ENCODE results near the gene OR2J3. TPM values are rescaled to one million over a fixed set of nuclear protein-coding genes. Genes with fewer than 3 reads are reported as not detected.
A peak's percentile ranks its signal among the peaks of the same experiment; 100 is the strongest.

The OR2J3 gene
- total RNA-seq, result not detected

- DNase-seq, result no peak
- Histone ChIP-seq H3K36me3 (no peaks in the 10 kb centered on the region), H3K9me3 (no peaks in the 10 kb centered on the region), H3K27me3 (no peaks in the 10 kb centered on the region), H3K4me3 (no peak within 1 kb of the TSS), H3K27ac (no peak within 1 kb of the TSS), H3K4me1 (no peaks in the 10 kb centered on the region)
- TF ChIP-seq POLR2A (IDR thresholded peaks at IDR 0.05), result no peak
- TF ChIP-seq, protein P1, sequence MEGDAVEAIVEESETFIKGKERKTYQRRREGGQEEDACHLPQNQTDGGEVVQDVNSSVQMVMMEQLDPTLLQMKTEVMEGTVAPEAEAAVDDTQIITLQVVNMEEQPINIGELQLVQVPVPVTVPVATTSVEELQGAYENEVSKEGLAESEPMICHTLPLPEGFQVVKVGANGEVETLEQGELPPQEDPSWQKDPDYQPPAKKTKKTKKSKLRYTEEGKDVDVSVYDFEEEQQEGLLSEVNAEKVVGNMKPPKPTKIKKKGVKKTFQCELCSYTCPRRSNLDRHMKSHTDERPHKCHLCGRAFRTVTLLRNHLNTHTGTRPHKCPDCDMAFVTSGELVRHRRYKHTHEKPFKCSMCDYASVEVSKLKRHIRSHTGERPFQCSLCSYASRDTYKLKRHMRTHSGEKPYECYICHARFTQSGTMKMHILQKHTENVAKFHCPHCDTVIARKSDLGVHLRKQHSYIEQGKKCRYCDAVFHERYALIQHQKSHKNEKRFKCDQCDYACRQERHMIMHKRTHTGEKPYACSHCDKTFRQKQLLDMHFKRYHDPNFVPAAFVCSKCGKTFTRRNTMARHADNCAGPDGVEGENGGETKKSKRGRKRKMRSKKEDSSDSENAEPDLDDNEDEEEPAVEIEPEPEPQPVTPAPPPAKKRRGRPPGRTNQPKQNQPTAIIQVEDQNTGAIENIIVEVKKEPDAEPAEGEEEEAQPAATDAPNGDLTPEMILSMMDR (IDR thresholded peaks at IDR 0.05), result no peak
Measured at GRCh38 chr6:29107758-29108157, at the start of gene OR2J3. TSS of gene OR2J3 (plus strand) at chr6:29108058. CDS start at chr6:29111891, 3,833 bp downstream.

GRCh38 chr6:29071831-29072723 is 35.8 kb upstream of the OR2J3 start:
- TF ChIP-seq, protein P1 (IDR thresholded peaks at IDR 0.05), result peak in 3 of 6 experiments; percentile 24 to 36 (median 27)
- no peak for TF ChIP-seq POLR2A (IDR thresholded peaks at IDR 0.05)

DNA sequence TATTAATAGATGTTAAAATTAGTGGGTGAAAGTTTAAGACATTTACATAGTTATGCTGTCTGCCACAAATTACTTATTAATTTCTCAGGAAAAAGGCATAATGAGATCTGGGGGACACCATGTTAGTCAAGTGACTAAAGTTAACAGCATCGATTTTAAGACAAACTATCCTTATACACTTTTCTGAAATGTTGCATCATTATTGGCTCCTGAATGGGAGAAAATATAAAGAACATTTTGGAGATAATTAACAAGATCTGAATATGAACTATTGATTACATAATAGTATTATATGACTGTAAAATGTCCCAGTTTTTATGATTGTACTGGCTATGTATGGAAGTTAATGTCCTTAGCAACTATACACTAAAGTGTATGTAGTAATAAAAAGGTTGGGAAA is 28.7 kb upstream of the OR2J3 start:
- TF ChIP-seq POLR2A (IDR thresholded peaks at IDR 0.05), result no peak
- TF ChIP-seq, protein P1 (IDR thresholded peaks at IDR 0.05), result no peak
- H3K27me3 ChIP-seq, result no peaks in the 10 kb centered on the region
- H3K36me3 ChIP-seq, result no peaks in the 10 kb centered on the region
- no peak for DNase-seq
- no peak overlapping the region for H3K27ac ChIP-seq
- no peaks in the 10 kb centered on the region for H3K9me3 ChIP-seq
- no peaks in the 10 kb centered on the region for H3K4me1 ChIP-seq
- no peak overlapping the region for H3K4me3 ChIP-seq

More at GRCh38 chr6:29071831-29072723, 35.8 kb upstream of the OR2J3 start:
- H3K4me1 ChIP-seq, result no peaks in the 10 kb centered on the region
- H3K4me3 ChIP-seq, result no peak overlapping the region
- no peak for DNase-seq
- no peaks in the 10 kb centered on the region for H3K27me3 ChIP-seq
- H3K9me3 ChIP-seq, result no peaks in the 10 kb centered on the region
- no peak overlapping the region for H3K27ac ChIP-seq
- H3K36me3 ChIP-seq, result no peaks in the 10 kb centered on the region

DNA sequence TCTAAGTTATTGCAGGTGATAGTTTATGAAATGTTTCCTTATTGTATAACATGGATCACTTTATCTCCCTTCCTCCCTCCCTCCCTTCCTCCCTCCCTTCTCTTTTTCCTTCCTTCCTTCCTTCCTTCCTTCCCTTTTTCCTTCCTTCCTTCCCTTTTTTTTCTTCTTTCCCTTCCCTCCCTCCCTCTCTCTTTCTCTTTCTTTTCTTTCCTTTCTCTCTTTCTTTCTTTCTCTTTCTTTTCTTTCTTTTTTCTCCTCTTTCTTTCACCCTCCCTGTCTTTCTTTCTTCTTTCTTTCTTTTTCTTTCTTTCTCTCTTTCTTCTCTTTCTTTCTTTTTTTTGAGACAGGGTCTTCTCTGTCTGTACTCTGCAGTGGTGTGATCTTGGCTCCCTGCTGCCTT is 26.5 kb upstream of the OR2J3 start:
- TF ChIP-seq, protein P1 (IDR thresholded peaks at IDR 0.05), result no peak
- TF ChIP-seq POLR2A (IDR thresholded peaks at IDR 0.05), result no peak
- no peak for DNase-seq
- H3K4me3 ChIP-seq, result no peak overlapping the region
- no peak overlapping the region for H3K27ac ChIP-seq
- H3K4me1 ChIP-seq, result no peaks in the 10 kb centered on the region
- no peaks in the 10 kb centered on the region for H3K27me3 ChIP-seq
- H3K36me3 ChIP-seq, result no peaks in the 10 kb centered on the region
- H3K9me3 ChIP-seq, result no peaks in the 10 kb centered on the region

- TF ChIP-seq, protein P1 (IDR thresholded peaks at IDR 0.05), result no peak
- TF ChIP-seq POLR2A (IDR thresholded peaks at IDR 0.05), result no peak
- Histone ChIP-seq H3K9me3 (no peaks in the 10 kb centered on the region), H3K36me3 (no peaks in the 10 kb centered on the region), H3K4me1 (no peaks in the 10 kb centered on the region), H3K27ac (no peak overlapping the region), H3K27me3 (no peaks in the 10 kb centered on the region), H3K4me3 (no peak overlapping the region)
- DNase-seq, result no peak
Measured at GRCh38 chr6:29082457-29082856, 25.4 kb upstream of the OR2J3 start.
